OCI-LY1 (cell line): ENCODE data around the gene SLC6A7.

Experiments
- H2AFZ ChIP-seq: fragments of 200-600 bp; sonication (generic), shearing (Covaris generic); 2 replicates; pipeline ENCODE4 v1.6.0; 2014; ENCODE audit warnings: antibody characterized with exemption, mild to moderate bottlenecking, low read length
- H3F3A ChIP-seq: fragments of 200-600 bp; sonication (generic), shearing (Covaris generic); 2 replicates; pipeline ENCODE4 v1.6.0; 2014; ENCODE audit warnings: mild to moderate bottlenecking, antibody characterized with exemption, low read length, moderate library complexity; ENCODE audit not compliant: insufficient read depth
- H3K27ac ChIP-seq: fragments of 200-600 bp; sonication (generic); 2 replicates; pipeline ENCODE4 v1.5.1; 2014; ENCODE audit warnings: low read length, mixed run types, mild to moderate bottlenecking, low read depth; ENCODE audit not compliant: poor library complexity, severe bottlenecking
- H3K27me3 ChIP-seq: fragments of 200-600 bp; sonication (generic); 2 replicates; pipeline ENCODE4 v1.6.0; 2014; ENCODE audit warnings: antibody characterized with exemption, mild to moderate bottlenecking, low read length, moderate library complexity; ENCODE audit not compliant: insufficient read depth
- H3K36me3 ChIP-seq: fragments of 200-600 bp; sonication (generic); 2 replicates; pipeline ENCODE4 v1.6.1; 2014; ENCODE audit warnings: mild to moderate bottlenecking, antibody characterized with exemption, low read length, moderate library complexity, mixed read lengths; ENCODE audit not compliant: insufficient read depth
- H3K4me1 ChIP-seq: fragments of 200-600 bp; sonication (generic); 2 replicates; pipeline ENCODE4 v1.5.1; 2014; ENCODE audit warnings: mild to moderate bottlenecking, low read length, moderate library complexity; ENCODE audit not compliant: insufficient read depth, severe bottlenecking
- H3K4me2 ChIP-seq: fragments of 200-600 bp; sonication (generic), shearing (Covaris generic); 2 replicates; pipeline ENCODE4 v1.6.1; 2014; ENCODE audit warnings: low read length
- H3K4me3 ChIP-seq: fragments of 200-600 bp; sonication (generic); 2 replicates; pipeline ENCODE4 v1.5.1; 2014; ENCODE audit warnings: low read length, low read depth, mild to moderate bottlenecking, mixed read lengths; ENCODE audit not compliant: poor library complexity, severe bottlenecking
- H3K79me2 ChIP-seq: fragments of 200-600 bp; shearing (Covaris generic); 2 replicates; pipeline ENCODE4 v1.6.1; 2016; ENCODE audit warnings: mixed run types, low read length, mixed read lengths; ENCODE audit not compliant: insufficient read depth
- H3K9ac ChIP-seq: fragments of 200-600 bp; sonication (generic), shearing (Covaris generic); 2 replicates; pipeline ENCODE4 v1.6.1; 2014; ENCODE audit warnings: mild to moderate bottlenecking, low read length, mixed read lengths
- H3K9me2 ChIP-seq: fragments of 200-600 bp; sonication (generic), shearing (Covaris generic); 2 replicates; pipeline ENCODE4 v1.6.1; 2014; ENCODE audit warnings: low read depth, mild to moderate bottlenecking, low read length, mixed read lengths
- H3K9me3 ChIP-seq: fragments of 200-600 bp; shearing (Covaris generic); 2 replicates; pipeline ENCODE4 v1.6.1; 2014; ENCODE audit warnings: low read length, mixed read lengths
- H4K20me1 ChIP-seq: fragments of 200-600 bp; sonication (generic), shearing (Covaris generic); 2 replicates; pipeline ENCODE4 v1.6.0; 2016; ENCODE audit warnings: mild to moderate bottlenecking, low read length; ENCODE audit not compliant: insufficient read depth
- CTCF ChIP-seq: fragments of 200-600 bp; sonication (generic), shearing (Covaris generic); IDR thresholded peaks from 2 replicates; pipeline ENCODE4 v1.5.1; 2017; ENCODE audit warnings: mild to moderate bottlenecking, antibody characterized with exemption, low read length, moderate library complexity, mixed read lengths
- EZH2 ChIP-seq: fragments of 200-600 bp; sonication (generic), shearing (Covaris generic); IDR thresholded peaks from 2 replicates; pipeline ENCODE4 v1.8.0; 2017; ENCODE audit warnings: borderline replicate concordance, mixed run types, mild to moderate bottlenecking, antibody characterized with exemption, low read length, moderate library complexity, mixed read lengths

The SLC6A7 gene

GRCh38 chr5:150160448-150161081 lies 29.3 kb upstream of the SLC6A7 start:
- Histone ChIP-seq H3K4me1 (peaks cover 5% of the 10 kb centered on the region), H3K9me3 (no peaks in the 10 kb centered on the region), H3K4me3 (no peak overlapping the region), H3K4me2 (no peak overlapping the region), H3K9me2 (no peaks in the 10 kb centered on the region), H3K79me2 (no peaks in the 10 kb centered on the region), H3K27ac (no peak overlapping the region), H2AFZ (no peak overlapping the region), H4K20me1 (no peaks in the 10 kb centered on the region), H3K27me3 (no peaks in the 10 kb centered on the region), H3K36me3 (no peaks in the 10 kb centered on the region), H3F3A (no peaks in the 10 kb centered on the region), H3K9ac (no peak overlapping the region)
- TF ChIP-seq EZH2, result no peak
- no peak for TF ChIP-seq CTCF

- H3K9me3 ChIP-seq, result no peaks in the 10 kb centered on the region
- H3K4me2 ChIP-seq, result no peak overlapping the region
- H3K4me3 ChIP-seq, result no peak overlapping the region
- H2AFZ ChIP-seq, result no peak overlapping the region
- no peaks in the 10 kb centered on the region for H3K9me2 ChIP-seq
- no peaks in the 10 kb centered on the region for H3K36me3 ChIP-seq
- no peaks in the 10 kb centered on the region for H3K79me2 ChIP-seq
- peaks cover 5% of the 10 kb centered on the region for H3K4me1 ChIP-seq
- H3K27ac ChIP-seq, result no peak overlapping the region
- no peak overlapping the region for H3K9ac ChIP-seq
- TF ChIP-seq EZH2 (no peak), CTCF (peak; percentile 88)
- no peaks in the 10 kb centered on the region for H3K27me3 ChIP-seq
- H4K20me1 ChIP-seq, result no peaks in the 10 kb centered on the region
- H3F3A ChIP-seq, result no peaks in the 10 kb centered on the region
Measured at GRCh38 chr5:150161242-150162141, 28.4 kb upstream of the SLC6A7 start.

GRCh38 chr5:150162142-150162513 lies 27.7 kb upstream of the SLC6A7 start:
- Histone ChIP-seq H2AFZ (no peak overlapping the region), H3K9me2 (no peaks in the 10 kb centered on the region), H3K36me3 (no peaks in the 10 kb centered on the region), H3K27me3 (no peaks in the 10 kb centered on the region), H3K4me3 (no peak overlapping the region), H3K4me1 (peaks cover 5% of the 10 kb centered on the region), H3K27ac (no peak overlapping the region), H3K9me3 (no peaks in the 10 kb centered on the region), H3F3A (no peaks in the 10 kb centered on the region), H3K9ac (no peak overlapping the region), H4K20me1 (no peaks in the 10 kb centered on the region), H3K79me2 (no peaks in the 10 kb centered on the region), H3K4me2 (no peak overlapping the region)
- TF ChIP-seq CTCF (no peak), EZH2 (no peak)
